Adrenal gland (tissue), 12 donors: ENCODE results near the gene MT1B. TPM values are rescaled to one million over a fixed set of nuclear protein-coding genes. Genes with fewer than 3 reads are reported as not detected.

Source experiments
- DNase-seq, 7 donors: peaks; one replicate each; pipeline ENCODE4 v3.0.0-alpha.2; 2019 to 2020
- H3K27ac ChIP-seq, 5 donors: fragments of 200-600 bp; sonication (generic) in 4 of 5; 1 replicate in 3 of 5; 2 replicates in 2 of 5; pipeline versions ENCODE4 v1.5.1 to v1.8.0; 2016 to 2020; ENCODE audit warnings: mild to moderate bottlenecking in 1 of 5
- H3K27me3 ChIP-seq: fragments of 200-600 bp; 2 replicates; pipeline ENCODE4 v1.8.0; 2021
- H3K36me3 ChIP-seq, 2 donors: fragments of 200-600 bp; replicated peaks in 1 of 2; 1 replicate in 1 of 2; 2 replicates in 1 of 2; pipeline versions ENCODE4 v1.5.1 to v1.8.0; 2018 to 2022
- H3K4me1 ChIP-seq, 2 donors: fragments of 200-600 bp; replicated peaks in 1 of 2; 1 replicate in 1 of 2; 2 replicates in 1 of 2; pipeline versions ENCODE4 v1.5.1 to v1.8.0; 2018 to 2021
- H3K4me3 ChIP-seq, 4 donors: fragments of 200-600 bp; sonication (generic) in 3 of 4; one replicate each; pipeline ENCODE4 v1.5.1; 2016 to 2018
- H3K9me3 ChIP-seq, 3 donors: fragments of 200-600 bp; sonication (generic) in 1 of 3; replicated peaks in 1 of 3; 1 replicate in 2 of 3; 2 replicates in 1 of 3; pipeline versions ENCODE4 v1.5.1 to v1.8.0; 2016 to 2021
- CTCF ChIP-seq, 6 experiments: fragments of 450-650 bp in 4 of 6; fragments of 200-600 bp in 2 of 6; sonication (generic) in 1 of 6; IDR thresholded peaks; 1 replicate in 5 of 6; 2 replicates in 1 of 6; pipeline versions ENCODE4 v1.5.1 to v1.8.0; 2016 to 2021; ENCODE audit warnings: antibody characterized with exemption in 6 of 6, mild to moderate bottlenecking in 2 of 6, moderate library complexity in 1 of 6
- POLR2A ChIP-seq, 2 donors: fragments of 450-650 bp; IDR thresholded peaks; one replicate each; pipeline ENCODE4 v1.6.1; 2017; ENCODE audit warnings: antibody characterized with exemption in 2 of 2, mild to moderate bottlenecking in 2 of 2, moderate library complexity in 1 of 2
- WGBS, 4 donors: extraction: QIAGEN DNeasy Blood & Tissue Kit in 2 of 4; methylation state at CpG; one replicate each; pipeline versions ENCODE4 v1.1.5 to v1.1.7; 2013 to 2017; 5-methylcytosine and 5-hydroxymethylcytosine counted together
- intact Hi-C, 2 donors: fragments of 100-400 bp; cut with DNase I; formaldehyde crosslinking; loops; one replicate each; pipeline versions ENCODE4 v1.14.1 to v1.15.0; 2022 to 2023
- polyA plus RNA-seq, 3 donors: library from polyadenylated mRNA; stranded (reverse); fragments of 200-250 nt in 2 of 3; fragments of 350-450 nt in 1 of 3; fragmentation: Illumina TruSeq in 1 of 3; extraction: RNeasy Lipid Tissue Mini Kit (QIAGEN cat#74804) in 1 of 3; gene quantifications; one replicate each; pipeline ENCODE4 v1.2.3, GENCODE V29; 2013 to 2014
- total RNA-seq, 9 donors: library from RNA; depleted of rRNA in 4 of 9; stranded (reverse); fragments of >200 nt in 4 of 9; fragments of 120-200 nt in 1 of 9; fragmentation: NEBNext Ultra II Directional in 1 of 9; extraction: Animal tissue kit (Norgen Biotek cat#: 25700) in 1 of 9; gene quantifications; one replicate each; pipeline versions ENCODE4 v1.1.0 to v1.2.4, GENCODE V29; 2013 to 2023
- donor health status: healthy with polysubstance abuse.
- donor health status: Bipolar disorder and iron deficiency.
- donor health status: DM: yes; HTN: yes; CAD: no.
- donor health status: DM: no; HTN: no; CAD: no.
- donor health status: DM: no; HTN: no; CAD: no.
- donor health status: DM: yes; HTN: yes; CAD: no.

Gene MT1B
- total and polyA plus RNA-seq, 12 donors = not detected

DNA sequence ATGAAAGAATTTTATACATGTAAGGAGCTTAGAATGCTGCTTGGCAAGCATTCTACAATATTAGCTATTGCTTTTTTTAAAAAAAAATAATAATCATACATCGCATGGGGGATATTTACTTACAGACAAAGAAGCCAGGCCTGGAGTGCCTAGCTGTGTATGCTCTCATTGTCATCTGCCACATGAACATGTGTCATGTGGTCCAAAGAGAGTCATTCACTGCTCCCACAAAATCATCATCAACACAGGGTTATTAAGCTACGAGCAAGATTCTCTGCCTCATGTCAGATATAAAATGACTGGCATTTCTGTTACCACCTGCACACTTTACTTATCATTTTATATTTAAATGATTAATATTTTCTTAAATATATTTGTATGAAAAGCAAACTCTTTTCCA lies 28.0 kb upstream of the MT1B start:
- intact Hi-C loops = no loop called here
- WGBS, 4 donors = 93 to 97% (median 95%) methylated on average over 2 of the region's 2 CpGs

GRCh38 chr16:56625140-56625942 lies 26.3 kb upstream of the MT1B start, which contains the start of gene MT1E:
TSS of gene MT1E (plus strand) at chr16:56625781. CDS start at chr16:56625852, 71 bp downstream.
- intact Hi-C loops = no loop called here
- DNase-seq = peak; percentile 71 to 91 (median 88)
- peaks cover 13 to 23% of the 10 kb centered on the region in 2 donors for H3K4me1 ChIP-seq

More for the DNA sequence above, 28.0 kb upstream of the MT1B start:
- no peak for DNase-seq
- Histone ChIP-seq H3K4me1 (peaks cover 13 to 23% of the 10 kb centered on the region in 2 donors), H3K9me3 (no peaks in the 10 kb centered on the region), H3K27ac (no peak overlapping the region), H3K4me3 (no peak overlapping the region), H3K36me3 (no peaks in the 10 kb centered on the region), H3K27me3 (no peaks in the 10 kb centered on the region)
- TF ChIP-seq POLR2A (IDR thresholded peaks at IDR 0.05) (no peak), CTCF (IDR thresholded peaks at IDR 0.05) (no peak)

GRCh38 chr16:56625943-56626654 lies 25.6 kb upstream of the MT1B start:
- H3K27ac ChIP-seq = peak overlapping the region; percentile 85 to 99 (median 94)
- 12 to 24% (median 14%) methylated on average over 10 to 16 of the region's 16 CpGs for WGBS, 4 donors
- H3K4me1 ChIP-seq = peaks cover 13 to 23% of the 10 kb centered on the region in 2 donors
- H3K27me3 ChIP-seq = no peaks in the 10 kb centered on the region
- peak; percentile 82 to 96 (median 94) for DNase-seq
- intact Hi-C loops = no loop called here
- TF ChIP-seq CTCF (IDR thresholded peaks at IDR 0.05) (no peak), POLR2A (IDR thresholded peaks at IDR 0.05) (peak; percentile 10 to 38)
- H3K9me3 ChIP-seq = no peaks in the 10 kb centered on the region
- no peaks in the 10 kb centered on the region for H3K36me3 ChIP-seq
- peak overlapping the region in 3 of 4 donors; percentile 21 to 68 (median 62) for H3K4me3 ChIP-seq

More at GRCh38 chr16:56625140-56625942, 26.3 kb upstream of the MT1B start, which contains the start of gene MT1E:
- H3K27me3 ChIP-seq = no peaks in the 10 kb centered on the region
- no peaks in the 10 kb centered on the region for H3K36me3 ChIP-seq
- 0 to 4% (median 1%) methylated on average over 22 to 62 of the region's 62 CpGs for WGBS, 4 donors
- no peaks in the 10 kb centered on the region for H3K9me3 ChIP-seq
- H3K4me3 ChIP-seq = peak within 1 kb of the TSS; percentile 21 to 68 (median 43)
- H3K27ac ChIP-seq = peak within 1 kb of the TSS; percentile 85 to 99 (median 94)
- TF ChIP-seq POLR2A (IDR thresholded peaks at IDR 0.05) (peak; percentile 95 to 97), CTCF (IDR thresholded peaks at IDR 0.05) (no peak)

DNA sequence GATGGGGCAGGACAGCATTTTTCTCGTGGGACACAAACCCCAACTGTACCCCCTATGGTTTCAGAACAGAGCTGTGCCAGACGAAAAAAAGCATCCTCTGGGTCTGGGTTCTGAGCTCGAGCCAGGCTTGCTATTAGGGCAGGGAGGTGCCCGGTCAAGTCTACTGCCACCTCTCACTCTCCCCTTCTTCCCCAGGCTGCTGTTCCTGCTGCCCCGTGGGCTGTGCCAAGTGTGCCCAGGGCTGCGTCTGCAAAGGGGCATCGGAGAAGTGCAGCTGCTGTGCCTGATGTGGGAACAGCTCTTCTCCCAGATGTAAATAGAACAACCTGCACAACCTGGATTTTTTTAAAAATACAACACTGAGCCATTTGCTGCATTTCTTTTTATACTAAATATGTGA lies 25.0 kb upstream of the MT1B start:
- peak overlapping the region in 3 of 4 donors; percentile 2 to 68 (median 62) for H3K4me3 ChIP-seq
- WGBS, 4 donors = 23 to 55% (median 45%) methylated on average over 7 of the region's 7 CpGs
- TF ChIP-seq CTCF (IDR thresholded peaks at IDR 0.05) (no peak), POLR2A (IDR thresholded peaks at IDR 0.05) (no peak)
- intact Hi-C loops = no loop called here
- H3K27ac ChIP-seq = peak overlapping the region; percentile 85 to 99 (median 94)
- no peaks in the 10 kb centered on the region for H3K27me3 ChIP-seq
- peak in 2 of 7 donors; percentile 32 to 38 for DNase-seq
- H3K36me3 ChIP-seq = no peaks in the 10 kb centered on the region
- H3K9me3 ChIP-seq = no peaks in the 10 kb centered on the region
- H3K4me1 ChIP-seq = peaks cover 13 to 17% of the 10 kb centered on the region in 2 donors
